K562 (cell line): ENCODE data around the gene PNMA6F. TPM values are rescaled to one million over a fixed set of nuclear protein-coding genes. Genes with fewer than 3 reads are reported as not detected.
A peak's percentile ranks its signal among the peaks of the same experiment; 100 is the strongest.

Experiments used
- ATAC-seq: fragments of 200-7000 bp; cut with Tn5 transposase; 3 replicates; pipeline ENCODE4 v1.9.1; 2020; ENCODE audit warnings: moderate library complexity
- BruUV-seq: library from RNA; stranded (reverse); fragments of 400-500 nt; replicated peaks from 2 replicates; lab custom pipeline; 2021; lab: Mats Ljungman, UMichigan
- CTCF ChIA-PET: fragments of 300-600 bp; formaldehyde crosslinking; extraction: SDS; loops from one replicate; lab custom pipeline; 2021; ENCODE audit warnings: low intra/inter-chr PET ratio; lab: Yijun Ruan, JAX
- POLR2A ChIA-PET: fragments of 300-600, 350-650 bp; sonication (Branson Sonifier 250); formaldehyde crosslinking; extraction: SDS; loops from one replicate; lab custom pipeline; 2021; ENCODE audit warnings: antibody characterized with exemption, inconsistent platforms; lab: Yijun Ruan, JAX
- DNase-seq, 4 experiments: peaks; one replicate each; pipeline versions ENCODE4 v3.0.0 to v3.0.0-alpha.2; 2011 to 2018; ENCODE audit warnings: low spot score in 3 of 4, mixed read lengths in 3 of 4; ENCODE audit errors: extremely low read depth in 1 of 4
- FAIRE-seq: peaks from 2 replicates; lab custom pipeline; 2011; peaks lifted over from hg19 to GRCh38; lab: Jason Lieb, UNC
- H2AFZ ChIP-seq: 2 replicates; pipeline ENCODE4 v1.6.0; 2011; ENCODE audit warnings: low read depth, low read length, control low read depth, inconsistent platforms
- H3K27ac ChIP-seq: fragments of 200-600 bp; 3 replicates; pipeline ENCODE4 v1.8.0; 2011; ENCODE audit warnings: low read depth, mild to moderate bottlenecking, control low read depth, inconsistent platforms, low read length, moderate library complexity, mixed read lengths; ENCODE audit errors: extremely low read depth
- H3K27me3 ChIP-seq, 2 experiments: fragments of 300-600 bp in 1 of 2; 2 replicates in 1 of 2; 3 replicates in 1 of 2; pipeline versions ENCODE4 v1.6.0 to v1.8.0; 2011; ENCODE audit warnings: inconsistent platforms in 2 of 2, low read length in 2 of 2, mild to moderate bottlenecking in 1 of 2, mixed read lengths in 1 of 2, moderate library complexity in 1 of 2; ENCODE audit not compliant: control insufficient read depth in 2 of 2, insufficient read depth in 2 of 2
- H3K36me3 ChIP-seq: fragments of 300-600 bp; 3 replicates; pipeline ENCODE4 v1.8.0; 2011; ENCODE audit warnings: mild to moderate bottlenecking, low read length, inconsistent platforms; ENCODE audit not compliant: control insufficient read depth, insufficient read depth
- H3K4me1 ChIP-seq, 2 experiments: fragments of 200-600 bp in 1 of 2; replicated peaks in 1 of 2; 2 replicates in 1 of 2; 3 replicates in 1 of 2; pipeline versions ENCODE4 v1.5.1 to v1.8.0; 2011; ENCODE audit warnings: inconsistent platforms in 2 of 2, low read length in 2 of 2, mild to moderate bottlenecking in 1 of 2, mixed read lengths in 1 of 2, moderate library complexity in 1 of 2; ENCODE audit not compliant: control insufficient read depth in 2 of 2, insufficient read depth in 2 of 2
- H3K4me2 ChIP-seq: 2 replicates; pipeline ENCODE4 v1.6.1; 2011; ENCODE audit warnings: low read length, control low read depth, inconsistent platforms, mixed read lengths; ENCODE audit not compliant: insufficient read depth
- H3K4me3 ChIP-seq: fragments of 200-600 bp; sonication (generic), shearing (Covaris generic); 2 replicates; pipeline ENCODE4 v1.5.1; 2016; ENCODE audit warnings: control low read depth, inconsistent platforms
- H3K79me2 ChIP-seq: fragments of 200-600 bp; 3 replicates; pipeline ENCODE4 v1.8.0; 2011; ENCODE audit warnings: low read length, inconsistent platforms; ENCODE audit not compliant: control insufficient read depth, insufficient read depth
- H3K9ac ChIP-seq, 2 experiments: 2 replicates each; pipeline versions ENCODE4 v1.6.0 to v1.6.1; 2011; ENCODE audit warnings: low read depth in 2 of 2, low read length in 2 of 2, control low read depth in 1 of 2, inconsistent platforms in 1 of 2, mild to moderate bottlenecking in 1 of 2, mixed read lengths in 1 of 2; ENCODE audit not compliant: insufficient read depth in 1 of 2
- H3K9me1 ChIP-seq: one replicate; pipeline ENCODE4 v1.6.0; 2011; ENCODE audit warnings: inconsistent platforms, mild to moderate bottlenecking, low read length, moderate library complexity; ENCODE audit not compliant: control insufficient read depth, insufficient read depth
- H3K9me3 ChIP-seq: replicated peaks from 2 replicates; pipeline ENCODE4 v1.5.1; 2011; ENCODE audit warnings: low read depth, low read length, inconsistent platforms; ENCODE audit not compliant: control insufficient read depth, insufficient read depth
- H4K20me1 ChIP-seq: replicated peaks from 2 replicates; pipeline ENCODE4 v1.6.1; 2011; ENCODE audit warnings: low read length, inconsistent platforms, mixed read lengths; ENCODE audit not compliant: control insufficient read depth, insufficient read depth
- BHLHE40 ChIP-seq: IDR thresholded peaks from 2 replicates; pipeline ENCODE4 v1.6.1; 2011; ENCODE audit warnings: low read length, improper control_type of control experiment
- ETV1 ChIP-seq: fragments of 450-650 bp; conservative IDR thresholded peaks from 2 replicates; pipeline ENCODE4 v1.6.1; 2016; ENCODE audit warnings: missing genetic modification characterization, control low read depth, low read depth, missing compliant biosample characterization
- MIER1 ChIP-seq: fragments of 450-650 bp; IDR thresholded peaks from 2 replicates; pipeline ENCODE4 v1.6.1; 2016; ENCODE audit warnings: antibody characterized with exemption, mild to moderate bottlenecking, low read depth
- ZNF589 ChIP-seq: fragments of 200-800 bp; sonication (Bioruptor generic); IDR thresholded peaks from 2 replicates; pipeline ENCODE4 v1.6.1; 2016; ENCODE audit warnings: low read depth, missing genetic modification characterization, missing compliant biosample characterization
- WGBS: fragments of 100-300 bp; shearing (Covaris generic); methylation state at CpG from one replicate; pipeline ENCODE4 v1.1.6; 2016; ENCODE audit warnings: low coverage, mixed read lengths; ENCODE audit not compliant: insufficient coverage; ENCODE audit errors: missing lambda C conversion rate; 5-methylcytosine and 5-hydroxymethylcytosine counted together
- in situ Hi-C: fragments of 300-500 bp; cut with MboI; formaldehyde crosslinking; loops from 4 replicates; pipeline ENCODE4 v1.15.0; 2018; ENCODE audit warnings: inconsistent platforms, mixed read lengths
- intact Hi-C: fragments of 100-400 bp; cut with micrococcal nuclease; formaldehyde crosslinking; loops from 2 replicates; pipeline ENCODE4 v1.14.2; 2022
- polyA plus RNA-seq, 8 experiments: library from polyadenylated mRNA; depleted of rRNA in 4 of 8; stranded (reverse) in 5 of 8; unstranded in 3 of 8; fragments of >200 nt; fragmentation: Nextera tagmentation in 2 of 8; fragmentation: Illumina TruSeq in 1 of 8; extraction: Ambion mirVana in 2 of 8; extraction: Trizol in 1 of 8; gene quantifications; 2 replicates each; pipeline versions ENCODE4 v1.2.1 to v1.2.3, GENCODE V29; 2011 to 2014; ENCODE audit warnings: inconsistent platforms in 1 of 8, missing spikeins in 1 of 8
- total RNA-seq, 7 experiments: library from RNA; depleted of rRNA in 6 of 7; stranded (reverse); fragments of >200 nt in 6 of 7; fragmentation: Illumina TruSeq in 2 of 7; extraction: Trizol in 2 of 7; gene quantifications; 2 replicates each; pipeline versions ENCODE4 v1.2.1 to v1.2.3, GENCODE V29; 2011 to 2021; ENCODE audit warnings: low replicate concordance in 1 of 7
- TF ChIP-seq, protein P1 (sequence below): IDR thresholded peaks from 2 replicates; pipeline ENCODE4 v1.6.1; 2011; ENCODE audit not compliant: insufficient read length; ENCODE audit errors: extremely low read depth
- TF ChIP-seq, protein P2 (sequence below): sonication (generic); formaldehyde crosslinking; IDR thresholded peaks from 2 replicates; pipeline ENCODE4 v1.5.0; 2020; ENCODE audit warnings: missing genetic modification reagents

PNMA6F gene
- total and polyA plus RNA-seq, 9 of the 15 experiments (the other 6 are each of a cell fraction or from before 2014, with no cell fraction given) = not detected

DNA sequence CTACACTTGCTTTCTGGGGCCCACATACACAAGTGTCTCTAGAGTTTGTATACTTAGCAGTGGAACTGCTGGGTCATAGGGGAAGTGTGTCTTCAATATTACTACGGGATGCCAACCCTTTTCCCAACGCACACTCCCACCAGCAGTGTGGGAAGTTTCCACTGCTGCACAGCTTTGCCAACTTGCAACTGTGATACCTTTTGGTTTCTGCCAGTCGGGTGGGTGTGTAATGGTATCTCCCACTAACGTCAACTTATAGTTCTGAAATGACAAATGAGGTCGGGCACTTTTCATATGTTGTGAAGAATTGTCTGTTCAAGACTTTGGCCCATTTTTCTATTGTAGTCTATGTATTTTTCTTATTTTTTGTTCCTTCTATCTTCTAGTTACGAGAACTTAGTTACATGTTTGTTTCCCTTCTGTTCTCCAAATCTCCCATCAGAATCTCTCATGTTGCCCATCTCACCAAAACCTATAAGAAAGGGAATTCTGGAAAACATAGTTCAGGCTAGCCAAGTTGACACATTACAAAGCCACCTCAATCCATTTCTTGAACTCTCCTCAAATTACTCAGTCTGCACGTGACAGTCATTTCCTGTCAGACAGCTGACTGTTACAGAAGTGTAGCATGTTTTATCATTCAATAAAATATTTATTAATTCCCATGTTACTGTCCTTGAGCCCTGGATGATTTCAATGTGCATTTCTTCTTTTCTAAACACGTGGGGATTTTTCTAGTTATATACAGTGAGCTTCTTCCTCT, 48.9 kb upstream of the PNMA6F start:
- no peaks in the 10 kb centered on the region for H4K20me1 ChIP-seq
- 36% methylated on average over 8 of the region's 8 CpGs for WGBS
- in situ Hi-C loops = no loop called here
- FAIRE-seq = no peak
- H3K27ac ChIP-seq = no peak overlapping the region
- intact Hi-C loops = no loop called here
- no peaks in the 10 kb centered on the region; a peak in 1 of 5 replicates for H3K4me1 ChIP-seq
- H3K4me2 ChIP-seq = no peak overlapping the region
- H3K4me3 ChIP-seq = no peak overlapping the region
- no peaks in the 10 kb centered on the region for H3K27me3 ChIP-seq
- H2AFZ ChIP-seq = peak overlapping the region; percentile 59; the same call in 1 of the 2 replicates
- no peaks in the 10 kb centered on the region for H3K9me1 ChIP-seq
- H3K9me3 ChIP-seq = no peaks in the 10 kb centered on the region
- no peak overlapping the region for H3K9ac ChIP-seq
- CTCF ChIA-PET = no interaction called here
- BruUV-seq = no TSS peak
- H3K36me3 ChIP-seq = no peaks in the 10 kb centered on the region
- no peak for ATAC-seq
- H3K79me2 ChIP-seq = no peaks in the 10 kb centered on the region
- POLR2A ChIA-PET = interaction anchor here (1.2 kb wide), 1 partner anchor 24 kb away, joined by 3 read pairs; no protein-coding TSS in a partner anchor
- DNase-seq = no peak
- TF ChIP-seq, protein P1, sequence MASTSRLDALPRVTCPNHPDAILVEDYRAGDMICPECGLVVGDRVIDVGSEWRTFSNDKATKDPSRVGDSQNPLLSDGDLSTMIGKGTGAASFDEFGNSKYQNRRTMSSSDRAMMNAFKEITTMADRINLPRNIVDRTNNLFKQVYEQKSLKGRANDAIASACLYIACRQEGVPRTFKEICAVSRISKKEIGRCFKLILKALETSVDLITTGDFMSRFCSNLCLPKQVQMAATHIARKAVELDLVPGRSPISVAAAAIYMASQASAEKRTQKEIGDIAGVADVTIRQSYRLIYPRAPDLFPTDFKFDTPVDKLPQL = no peak
- TF ChIP-seq ETV1 (tag) (0 out of 2 replicates have a peak, but pooled peaks have one; percentile 17), BHLHE40 (0 out of 2 replicates have a peak, but pooled peaks have one; percentile 17), ZNF589 (CRISPR knock-in tag) (0 out of 2 replicates have a peak, but pooled peaks have one; percentile 55), MIER1 (no peak)
- TF ChIP-seq, protein P2, sequence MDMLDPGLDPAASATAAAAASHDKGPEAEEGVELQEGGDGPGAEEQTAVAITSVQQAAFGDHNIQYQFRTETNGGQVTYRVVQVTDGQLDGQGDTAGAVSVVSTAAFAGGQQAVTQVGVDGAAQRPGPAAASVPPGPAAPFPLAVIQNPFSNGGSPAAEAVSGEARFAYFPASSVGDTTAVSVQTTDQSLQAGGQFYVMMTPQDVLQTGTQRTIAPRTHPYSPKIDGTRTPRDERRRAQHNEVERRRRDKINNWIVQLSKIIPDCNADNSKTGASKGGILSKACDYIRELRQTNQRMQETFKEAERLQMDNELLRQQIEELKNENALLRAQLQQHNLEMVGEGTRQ = 0 out of 2 replicates have a peak, but pooled peaks have one; percentile 3
